HepG2 (cell line): ENCODE data around the gene ARMC8. TPM values are rescaled to one million over a fixed set of nuclear protein-coding genes. Genes with fewer than 3 reads are reported as not detected.

Experiments
- BORCS8-MEF2B ChIP-seq: sonication (generic); formaldehyde crosslinking; IDR thresholded peaks from 2 replicates; pipeline ENCODE4 v1.8.0; 2022; ENCODE audit warnings: mild to moderate bottlenecking, missing genetic modification reagents
- DR1 ChIP-seq: sonication (generic); formaldehyde crosslinking; IDR thresholded peaks from 2 replicates; pipeline ENCODE4 v1.8.0; 2021; ENCODE audit warnings: mild to moderate bottlenecking, missing genetic modification reagents, inconsistent platforms
- ELF1 ChIP-seq: sonication (generic); formaldehyde crosslinking; IDR thresholded peaks from 2 replicates; pipeline ENCODE4 v1.4.0; 2020; ENCODE audit warnings: missing genetic modification reagents
- SMARCC2 ChIP-seq: fragments of 450-650 bp; IDR thresholded peaks from 2 replicates; pipeline ENCODE4 v1.6.1; 2017; ENCODE audit warnings: antibody characterized with exemption, mild to moderate bottlenecking
- ZC3H13 ChIP-seq: sonication (generic); formaldehyde crosslinking; IDR thresholded peaks from 2 replicates; pipeline ENCODE4 v1.8.1; 2023; ENCODE audit warnings: mild to moderate bottlenecking, missing genetic modification reagents, moderate library complexity
- ZNF615 ChIP-seq: sonication (generic); formaldehyde crosslinking; IDR thresholded peaks from 2 replicates; pipeline ENCODE4 v1.5.0; 2020; ENCODE audit warnings: mild to moderate bottlenecking, missing genetic modification reagents, borderline replicate concordance
- polyA plus RNA-seq, 8 experiments: library from polyadenylated mRNA; depleted of rRNA in 3 of 8; stranded (reverse) in 7 of 8; unstranded in 1 of 8; fragments of >200 nt; fragmentation: Illumina TruSeq in 4 of 8; extraction: Trizol in 4 of 8; gene quantifications; 2 replicates each; pipeline versions ENCODE4 v1.2.1 to v1.2.3, GENCODE V29; 2011 to 2016; ENCODE audit warnings: low read depth in 4 of 8, missing spikeins in 1 of 8, mixed read lengths in 1 of 8; ENCODE audit not compliant: insufficient read depth in 1 of 8
- total RNA-seq, 5 experiments: library from RNA; depleted of rRNA; stranded (reverse); fragments of >200 nt; fragmentation: Illumina TruSeq; extraction: Trizol; gene quantifications; 2 replicates each; pipeline ENCODE4 v1.2.3, GENCODE V29; 2016; ENCODE audit warnings: low read depth in 1 of 5
- TF ChIP-seq, protein P1 (sequence below): IDR thresholded peaks from 2 replicates; pipeline ENCODE4 v1.6.1; 2012; ENCODE audit warnings: low read length, improper control_type of control experiment
- TF ChIP-seq, protein P2 (sequence below): sonication (generic); formaldehyde crosslinking; IDR thresholded peaks from 2 replicates; pipeline ENCODE4 v1.4.0; 2020; ENCODE audit warnings: missing genetic modification reagents, borderline replicate concordance
- TF ChIP-seq, protein P3 (sequence below): sonication (generic); formaldehyde crosslinking; IDR thresholded peaks from 2 replicates; pipeline ENCODE4 v1.4.0; 2020; ENCODE audit warnings: missing genetic modification reagents, borderline replicate concordance
- TF ChIP-seq, protein P4 (sequence below), 2 experiments: fragments of 450-650 bp in 1 of 2; sonication (generic) in 1 of 2; formaldehyde crosslinking in 1 of 2; IDR thresholded peaks; 2 replicates each; pipeline versions ENCODE4 v1.6.1 to v1.8.0; 2016 to 2022; ENCODE audit warnings: antibody characterized with exemption in 1 of 2, mild to moderate bottlenecking in 1 of 2, missing genetic modification reagents in 1 of 2

The ARMC8 gene
- total and polyA plus RNA-seq, 2 of the 13 experiments (the other 11 are each of a cell fraction or from before 2014, with no cell fraction given) = 38.9 to 55.3 TPM

DNA sequence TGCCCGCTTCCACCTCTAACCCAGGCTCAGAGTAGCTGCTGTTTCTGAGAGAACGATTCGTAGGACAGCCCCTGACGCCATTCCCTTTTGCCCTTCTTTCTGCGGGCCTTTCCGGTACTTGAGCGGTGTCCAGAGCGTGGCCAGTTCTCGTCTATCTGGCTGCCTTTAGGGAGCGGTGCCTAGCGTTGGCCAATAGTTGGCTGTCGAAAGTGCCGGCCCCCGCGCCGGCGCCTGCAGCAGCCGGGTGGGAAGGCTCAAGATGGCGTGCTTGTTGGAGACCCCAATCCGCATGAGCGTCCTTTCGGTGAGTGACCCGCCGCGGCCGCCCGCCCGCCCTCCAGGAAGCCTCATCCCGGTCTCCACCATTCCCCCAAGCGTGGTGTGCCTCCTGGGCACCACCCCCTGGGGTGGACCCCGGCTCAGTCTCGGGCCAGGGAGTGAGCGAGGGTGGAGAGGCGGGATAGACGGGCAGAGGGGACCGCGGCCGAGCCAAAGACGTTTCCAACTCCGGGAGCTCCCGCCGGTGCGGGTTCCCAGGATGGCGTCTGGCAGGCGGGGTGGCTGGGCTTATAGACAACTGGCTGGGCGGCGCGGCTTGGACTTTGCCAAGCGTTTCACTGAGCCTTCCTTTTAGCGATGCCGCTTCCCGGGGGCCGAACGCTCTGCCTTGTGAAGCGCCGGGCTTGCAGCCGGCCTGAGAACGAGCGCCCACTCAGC is at the start of gene ARMC8 (continued):
- TF ChIP-seq, protein P1, sequence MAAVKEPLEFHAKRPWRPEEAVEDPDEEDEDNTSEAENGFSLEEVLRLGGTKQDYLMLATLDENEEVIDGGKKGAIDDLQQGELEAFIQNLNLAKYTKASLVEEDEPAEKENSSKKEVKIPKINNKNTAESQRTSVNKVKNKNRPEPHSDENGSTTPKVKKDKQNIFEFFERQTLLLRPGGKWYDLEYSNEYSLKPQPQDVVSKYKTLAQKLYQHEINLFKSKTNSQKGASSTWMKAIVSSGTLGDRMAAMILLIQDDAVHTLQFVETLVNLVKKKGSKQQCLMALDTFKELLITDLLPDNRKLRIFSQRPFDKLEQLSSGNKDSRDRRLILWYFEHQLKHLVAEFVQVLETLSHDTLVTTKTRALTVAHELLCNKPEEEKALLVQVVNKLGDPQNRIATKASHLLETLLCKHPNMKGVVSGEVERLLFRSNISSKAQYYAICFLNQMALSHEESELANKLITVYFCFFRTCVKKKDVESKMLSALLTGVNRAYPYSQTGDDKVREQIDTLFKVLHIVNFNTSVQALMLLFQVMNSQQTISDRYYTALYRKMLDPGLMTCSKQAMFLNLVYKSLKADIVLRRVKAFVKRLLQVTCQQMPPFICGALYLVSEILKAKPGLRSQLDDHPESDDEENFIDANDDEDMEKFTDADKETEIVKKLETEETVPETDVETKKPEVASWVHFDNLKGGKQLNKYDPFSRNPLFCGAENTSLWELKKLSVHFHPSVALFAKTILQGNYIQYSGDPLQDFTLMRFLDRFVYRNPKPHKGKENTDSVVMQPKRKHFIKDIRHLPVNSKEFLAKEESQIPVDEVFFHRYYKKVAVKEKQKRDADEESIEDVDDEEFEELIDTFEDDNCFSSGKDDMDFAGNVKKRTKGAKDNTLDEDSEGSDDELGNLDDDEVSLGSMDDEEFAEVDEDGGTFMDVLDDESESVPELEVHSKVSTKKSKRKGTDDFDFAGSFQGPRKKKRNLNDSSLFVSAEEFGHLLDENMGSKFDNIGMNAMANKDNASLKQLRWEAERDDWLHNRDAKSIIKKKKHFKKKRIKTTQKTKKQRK = no peak
- TF ChIP-seq ZC3H13 (0 out of 2 replicates have a peak, but pooled peaks have one; percentile 31), SMARCC2 (no peak), ELF1 (CRISPR knock-in tag) (peak; percentile 62; the same call in 1 of the 2 replicates), DR1 (CRISPR knock-in tag) (no peak; the same call in 1 of the 2 replicates), BORCS8-MEF2B (CRISPR knock-in tag) (no peak), ZNF615 (no peak)
- TF ChIP-seq, protein P2, sequence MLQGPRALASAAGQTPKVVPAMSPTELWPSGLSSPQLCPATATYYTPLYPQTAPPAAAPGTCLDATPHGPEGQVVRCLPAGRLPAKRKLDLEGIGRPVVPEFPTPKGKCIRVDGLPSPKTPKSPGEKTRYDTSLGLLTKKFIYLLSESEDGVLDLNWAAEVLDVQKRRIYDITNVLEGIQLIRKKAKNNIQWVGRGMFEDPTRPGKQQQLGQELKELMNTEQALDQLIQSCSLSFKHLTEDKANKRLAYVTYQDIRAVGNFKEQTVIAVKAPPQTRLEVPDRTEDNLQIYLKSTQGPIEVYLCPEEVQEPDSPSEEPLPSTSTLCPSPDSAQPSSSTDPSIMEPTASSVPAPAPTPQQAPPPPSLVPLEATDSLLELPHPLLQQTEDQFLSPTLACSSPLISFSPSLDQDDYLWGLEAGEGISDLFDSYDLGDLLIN = no peak
- TF ChIP-seq, protein P3, sequence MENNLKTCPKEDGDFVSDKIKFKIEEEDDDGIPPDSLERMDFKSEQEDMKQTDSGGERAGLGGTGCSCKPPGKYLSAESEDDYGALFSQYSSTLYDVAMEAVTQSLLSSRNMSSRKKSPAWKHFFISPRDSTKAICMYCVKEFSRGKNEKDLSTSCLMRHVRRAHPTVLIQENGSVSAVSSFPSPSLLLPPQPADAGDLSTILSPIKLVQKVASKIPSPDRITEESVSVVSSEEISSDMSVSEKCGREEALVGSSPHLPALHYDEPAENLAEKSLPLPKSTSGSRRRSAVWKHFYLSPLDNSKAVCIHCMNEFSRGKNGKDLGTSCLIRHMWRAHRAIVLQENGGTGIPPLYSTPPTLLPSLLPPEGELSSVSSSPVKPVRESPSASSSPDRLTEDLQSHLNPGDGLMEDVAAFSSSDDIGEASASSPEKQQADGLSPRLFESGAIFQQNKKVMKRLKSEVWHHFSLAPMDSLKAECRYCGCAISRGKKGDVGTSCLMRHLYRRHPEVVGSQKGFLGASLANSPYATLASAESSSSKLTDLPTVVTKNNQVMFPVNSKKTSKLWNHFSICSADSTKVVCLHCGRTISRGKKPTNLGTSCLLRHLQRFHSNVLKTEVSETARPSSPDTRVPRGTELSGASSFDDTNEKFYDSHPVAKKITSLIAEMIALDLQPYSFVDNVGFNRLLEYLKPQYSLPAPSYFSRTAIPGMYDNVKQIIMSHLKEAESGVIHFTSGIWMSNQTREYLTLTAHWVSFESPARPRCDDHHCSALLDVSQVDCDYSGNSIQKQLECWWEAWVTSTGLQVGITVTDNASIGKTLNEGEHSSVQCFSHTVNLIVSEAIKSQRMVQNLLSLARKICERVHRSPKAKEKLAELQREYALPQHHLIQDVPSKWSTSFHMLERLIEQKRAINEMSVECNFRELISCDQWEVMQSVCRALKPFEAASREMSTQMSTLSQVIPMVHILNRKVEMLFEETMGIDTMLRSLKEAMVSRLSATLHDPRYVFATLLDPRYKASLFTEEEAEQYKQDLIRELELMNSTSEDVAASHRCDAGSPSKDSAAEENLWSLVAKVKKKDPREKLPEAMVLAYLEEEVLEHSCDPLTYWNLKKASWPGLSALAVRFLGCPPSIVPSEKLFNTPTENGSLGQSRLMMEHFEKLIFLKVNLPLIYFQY (CRISPR knock-in tag) = no peak; the same call in 1 of the 2 replicates
- TF ChIP-seq, protein P4, sequence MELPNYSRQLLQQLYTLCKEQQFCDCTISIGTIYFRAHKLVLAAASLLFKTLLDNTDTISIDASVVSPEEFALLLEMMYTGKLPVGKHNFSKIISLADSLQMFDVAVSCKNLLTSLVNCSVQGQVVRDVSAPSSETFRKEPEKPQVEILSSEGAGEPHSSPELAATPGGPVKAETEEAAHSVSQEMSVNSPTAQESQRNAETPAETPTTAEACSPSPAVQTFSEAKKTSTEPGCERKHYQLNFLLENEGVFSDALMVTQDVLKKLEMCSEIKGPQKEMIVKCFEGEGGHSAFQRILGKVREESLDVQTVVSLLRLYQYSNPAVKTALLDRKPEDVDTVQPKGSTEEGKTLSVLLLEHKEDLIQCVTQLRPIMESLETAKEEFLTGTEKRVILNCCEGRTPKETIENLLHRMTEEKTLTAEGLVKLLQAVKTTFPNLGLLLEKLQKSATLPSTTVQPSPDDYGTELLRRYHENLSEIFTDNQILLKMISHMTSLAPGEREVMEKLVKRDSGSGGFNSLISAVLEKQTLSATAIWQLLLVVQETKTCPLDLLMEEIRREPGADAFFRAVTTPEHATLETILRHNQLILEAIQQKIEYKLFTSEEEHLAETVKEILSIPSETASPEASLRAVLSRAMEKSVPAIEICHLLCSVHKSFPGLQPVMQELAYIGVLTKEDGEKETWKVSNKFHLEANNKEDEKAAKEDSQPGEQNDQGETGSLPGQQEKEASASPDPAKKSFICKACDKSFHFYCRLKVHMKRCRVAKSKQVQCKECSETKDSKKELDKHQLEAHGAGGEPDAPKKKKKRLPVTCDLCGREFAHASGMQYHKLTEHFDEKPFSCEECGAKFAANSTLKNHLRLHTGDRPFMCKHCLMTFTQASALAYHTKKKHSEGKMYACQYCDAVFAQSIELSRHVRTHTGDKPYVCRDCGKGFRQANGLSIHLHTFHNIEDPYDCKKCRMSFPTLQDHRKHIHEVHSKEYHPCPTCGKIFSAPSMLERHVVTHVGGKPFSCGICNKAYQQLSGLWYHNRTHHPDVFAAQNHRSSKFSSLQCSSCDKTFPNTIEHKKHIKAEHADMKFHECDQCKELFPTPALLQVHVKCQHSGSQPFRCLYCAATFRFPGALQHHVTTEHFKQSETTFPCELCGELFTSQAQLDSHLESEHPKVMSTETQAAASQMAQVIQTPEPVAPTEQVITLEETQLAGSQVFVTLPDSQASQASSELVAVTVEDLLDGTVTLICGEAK (IDR thresholded peaks at IDR 0.05) = no peak
- TF ChIP-seq, protein P4 (CRISPR knock-in tag; IDR thresholded peaks at IDR 0.05) = peak; percentile 83
